ENCODE measurements around the gene PPM1L.

PPM1L gene

DNA sequence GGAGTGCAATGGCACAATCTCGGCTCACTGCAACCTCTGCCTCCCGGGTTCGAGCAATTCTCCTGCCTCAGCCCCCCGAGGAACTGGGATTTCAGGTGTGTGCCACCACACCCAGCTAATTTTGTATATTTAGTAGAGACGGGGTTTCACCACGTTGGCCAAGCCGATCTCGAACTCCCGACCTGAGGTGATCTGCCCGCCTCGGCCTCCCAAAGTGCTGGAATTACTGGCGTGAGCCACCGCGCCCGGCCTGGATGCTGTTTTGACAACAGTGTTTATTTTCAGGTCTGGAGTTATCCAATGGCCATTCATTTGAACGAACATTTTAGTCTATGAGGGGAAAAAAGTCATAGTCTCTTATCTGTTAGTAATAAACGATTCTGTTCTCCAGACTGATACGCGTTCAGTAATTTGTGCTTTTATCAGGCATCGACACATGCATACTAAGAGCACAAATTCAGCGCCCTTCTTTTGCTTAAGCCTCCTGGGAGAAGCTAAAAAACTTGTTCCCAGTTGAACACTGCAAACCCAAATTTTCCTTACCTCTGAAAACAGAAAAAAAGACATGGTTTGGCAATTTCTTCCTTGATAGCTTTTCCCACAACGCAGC lies 347.9 kb downstream of the PPM1L start:
- DNase-seq (ENCODE audit: extremely low read depth, low read depth), result no peak
- TF ChIP-seq, protein P1, sequence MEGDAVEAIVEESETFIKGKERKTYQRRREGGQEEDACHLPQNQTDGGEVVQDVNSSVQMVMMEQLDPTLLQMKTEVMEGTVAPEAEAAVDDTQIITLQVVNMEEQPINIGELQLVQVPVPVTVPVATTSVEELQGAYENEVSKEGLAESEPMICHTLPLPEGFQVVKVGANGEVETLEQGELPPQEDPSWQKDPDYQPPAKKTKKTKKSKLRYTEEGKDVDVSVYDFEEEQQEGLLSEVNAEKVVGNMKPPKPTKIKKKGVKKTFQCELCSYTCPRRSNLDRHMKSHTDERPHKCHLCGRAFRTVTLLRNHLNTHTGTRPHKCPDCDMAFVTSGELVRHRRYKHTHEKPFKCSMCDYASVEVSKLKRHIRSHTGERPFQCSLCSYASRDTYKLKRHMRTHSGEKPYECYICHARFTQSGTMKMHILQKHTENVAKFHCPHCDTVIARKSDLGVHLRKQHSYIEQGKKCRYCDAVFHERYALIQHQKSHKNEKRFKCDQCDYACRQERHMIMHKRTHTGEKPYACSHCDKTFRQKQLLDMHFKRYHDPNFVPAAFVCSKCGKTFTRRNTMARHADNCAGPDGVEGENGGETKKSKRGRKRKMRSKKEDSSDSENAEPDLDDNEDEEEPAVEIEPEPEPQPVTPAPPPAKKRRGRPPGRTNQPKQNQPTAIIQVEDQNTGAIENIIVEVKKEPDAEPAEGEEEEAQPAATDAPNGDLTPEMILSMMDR (IDR thresholded peaks at IDR 0.05; ENCODE audit: low read depth, low read length), result no peak

DNA sequence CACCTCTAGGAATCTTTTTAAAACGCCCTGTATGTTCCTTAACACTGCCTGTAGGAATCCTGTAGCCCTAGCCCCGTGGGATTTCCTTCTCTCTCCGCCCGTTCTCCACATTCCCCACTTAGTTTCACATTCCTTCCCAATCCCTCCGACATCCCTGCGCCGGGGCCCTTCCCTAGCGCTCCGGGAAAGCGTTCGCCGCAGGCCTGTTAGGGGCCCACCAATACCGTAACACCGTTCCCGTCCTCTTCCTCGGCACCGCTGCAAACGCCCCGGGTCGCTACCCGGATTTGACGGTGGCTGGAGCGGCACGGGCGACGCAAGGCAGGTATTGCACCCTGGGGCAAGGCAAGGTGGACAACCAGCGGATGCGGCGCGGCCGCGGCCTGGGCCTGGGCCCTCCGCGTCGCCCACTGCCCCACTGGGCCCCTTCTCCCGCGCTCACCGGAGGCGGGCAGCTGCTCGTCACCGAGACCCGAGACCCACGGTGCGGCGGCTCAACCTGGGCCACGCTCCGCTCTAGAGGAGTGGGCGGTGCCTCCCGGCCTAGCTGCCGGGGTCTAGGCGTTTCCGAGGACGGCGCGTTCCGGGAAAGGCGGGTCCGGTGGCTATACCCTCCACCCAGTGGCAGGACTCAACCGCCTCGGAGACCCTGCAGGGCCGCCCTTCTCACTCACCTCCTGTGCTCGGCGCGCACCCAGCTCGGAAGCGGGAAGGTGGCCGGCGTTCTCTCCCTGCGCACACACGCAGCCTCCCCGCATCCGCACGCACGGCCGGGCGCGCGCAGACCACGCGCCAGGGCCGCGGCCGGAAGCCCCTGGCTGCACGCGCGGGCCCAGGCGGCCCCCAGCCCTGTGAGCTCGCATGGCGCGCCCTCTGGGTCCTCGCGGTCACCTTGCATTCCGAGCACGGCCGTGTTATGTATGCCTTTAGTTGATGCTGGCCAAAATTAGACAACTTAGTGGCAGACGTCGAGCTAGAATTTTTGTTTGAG lies 348.8 kb downstream of the PPM1L start, which contains the start of gene B3GALNT1:
TSS of gene B3GALNT1 (minus strand) at position 789 of the 991 bp plus-strand sequence. CDS start 18,595 bp downstream, outside the sequence.
- DNase-seq (ENCODE audit: extremely low read depth, low read depth), result no peak
- TF ChIP-seq, protein P1 (IDR thresholded peaks at IDR 0.05; ENCODE audit: low read depth, low read length), result no peak

DNA sequence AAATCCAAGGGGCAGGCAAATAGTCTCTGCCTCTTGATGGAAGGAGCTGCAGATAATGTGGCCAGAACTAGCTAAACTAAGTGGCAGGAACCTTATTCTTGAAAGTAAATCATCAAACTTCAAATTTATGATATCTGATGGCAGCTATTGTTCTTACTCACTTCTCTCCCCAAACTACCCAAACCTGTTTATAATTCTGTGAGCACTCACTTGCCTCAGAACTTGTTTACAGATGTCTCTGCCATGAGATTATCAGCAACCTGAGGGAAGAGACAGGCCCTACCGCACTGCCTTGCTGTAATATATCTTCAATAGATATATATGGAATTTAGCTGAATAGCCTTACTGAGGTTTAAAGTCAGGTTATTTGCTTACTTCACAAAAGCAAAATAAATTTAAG lies 351.3 kb downstream of the PPM1L start:
- TF ChIP-seq, protein P1 (IDR thresholded peaks at IDR 0.05; ENCODE audit: low read depth, low read length), result no peak
- DNase-seq (ENCODE audit: extremely low read depth, low read depth), result no peak

DNA sequence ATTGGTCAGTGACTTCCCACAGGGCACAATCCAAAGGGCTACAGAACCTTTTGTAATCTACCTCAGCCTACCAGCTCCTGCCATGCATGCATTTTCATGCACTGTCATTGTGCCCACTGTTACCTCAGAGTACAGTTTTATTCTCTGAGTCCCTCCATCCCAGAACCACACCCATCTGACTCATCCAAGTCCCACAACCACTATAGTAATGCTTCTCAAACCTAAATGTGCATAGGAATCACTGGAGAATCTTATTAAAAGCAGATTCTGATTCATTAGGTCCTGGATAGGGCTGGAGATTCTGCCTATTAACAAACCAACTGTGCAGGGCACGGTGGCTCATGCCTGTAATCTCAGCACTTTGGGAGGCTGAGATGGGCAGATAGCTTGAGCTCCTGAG lies 352.8 kb downstream of the PPM1L start:
- TF ChIP-seq, protein P1 (IDR thresholded peaks at IDR 0.05; ENCODE audit: low read depth, low read length), result no peak
- DNase-seq (ENCODE audit: extremely low read depth, low read depth), result no peak

DNA sequence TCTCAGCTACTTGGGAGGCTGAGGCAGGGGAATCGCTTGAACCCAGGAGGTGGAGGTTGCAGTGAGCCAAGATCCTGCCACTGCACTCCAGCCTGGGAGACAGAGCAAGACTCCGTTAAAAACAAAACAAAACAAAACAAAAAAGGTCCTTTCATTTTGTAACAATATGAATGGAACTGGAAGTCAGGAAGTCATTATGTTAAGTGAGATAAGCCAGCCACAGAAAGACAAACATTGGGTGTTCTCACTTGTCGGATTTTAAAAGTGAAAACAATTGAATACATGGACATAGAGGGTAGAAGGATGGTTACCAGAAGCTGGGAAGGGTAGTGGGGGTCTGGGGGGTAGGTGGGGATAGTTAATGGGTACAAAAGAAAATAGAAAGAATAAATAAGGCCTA lies 361.6 kb downstream of the PPM1L start:
- TF ChIP-seq, protein P1 (IDR thresholded peaks at IDR 0.05; ENCODE audit: low read depth, low read length), result no peak
- no peak for DNase-seq (ENCODE audit: extremely low read depth, low read depth)

DNA sequence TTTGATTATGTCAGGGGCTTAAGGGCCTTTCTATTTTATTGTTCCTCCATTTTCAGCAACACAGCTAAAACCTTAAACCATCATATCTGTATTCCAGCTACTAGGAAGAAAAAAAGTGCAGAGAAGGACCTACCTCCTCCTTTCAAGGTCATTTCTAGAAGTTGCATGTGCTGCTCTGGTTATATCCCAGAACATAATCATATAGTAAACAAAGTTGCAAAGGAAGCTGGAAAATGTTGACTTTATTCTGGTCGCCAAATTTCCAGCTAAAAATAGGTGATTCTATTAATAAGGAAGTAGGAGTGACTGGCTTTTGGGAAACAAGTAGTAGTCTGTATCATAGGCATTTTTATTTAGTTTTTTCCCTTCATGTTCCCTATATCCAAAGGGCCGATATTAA lies 370.5 kb downstream of the PPM1L start:
- TF ChIP-seq, protein P1 (IDR thresholded peaks at IDR 0.05; ENCODE audit: low read depth, low read length), result no peak
- no peak for DNase-seq (ENCODE audit: extremely low read depth, low read depth)

Measured in AG09319 (cell line).